AG08396 (cell line): ENCODE measurements around the gene SMARCA5.

Experiments used
- DNase-seq: peaks from one replicate; pipeline ENCODE4 v3.0.0; 2012; ENCODE audit warnings: low spot score, mixed read lengths

SMARCA5 gene

GRCh38 chr4:143531788-143532491 is 18.4 kb downstream of the SMARCA5 start:
- DNase-seq, result no peak

DNA sequence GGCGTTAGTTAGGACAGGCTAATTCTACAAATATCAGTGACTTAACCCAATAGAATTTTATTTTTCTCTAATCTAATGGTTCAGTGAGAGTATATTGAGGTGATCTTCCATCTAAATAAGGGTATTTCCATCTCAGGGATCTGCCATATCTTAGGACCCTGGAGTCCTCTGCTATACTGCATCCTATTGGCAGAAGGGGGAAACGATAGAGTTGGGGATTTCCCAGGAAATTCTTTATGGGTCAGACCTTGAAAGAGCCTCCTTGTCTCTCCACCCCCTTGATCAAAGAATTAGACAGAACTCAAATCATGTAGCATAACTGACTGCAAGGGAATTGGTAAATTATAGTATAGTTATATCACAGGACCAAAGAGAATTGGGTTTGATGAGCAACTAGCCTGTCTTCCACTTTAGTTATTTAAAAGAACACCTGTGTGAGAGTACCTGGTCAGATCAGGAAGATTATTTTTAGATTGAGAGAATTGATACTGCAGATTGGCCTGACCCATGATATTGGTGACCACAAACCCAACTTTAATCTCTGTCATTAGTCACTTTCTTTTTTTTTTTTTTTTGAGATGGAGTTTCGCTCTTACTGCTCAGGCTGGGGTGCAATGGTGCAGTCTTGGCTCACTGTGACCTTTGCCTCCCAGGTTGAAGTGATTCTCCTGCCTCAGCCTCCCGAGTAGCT is 25.6 kb downstream of the SMARCA5 start:
- no peak for DNase-seq

DNA sequence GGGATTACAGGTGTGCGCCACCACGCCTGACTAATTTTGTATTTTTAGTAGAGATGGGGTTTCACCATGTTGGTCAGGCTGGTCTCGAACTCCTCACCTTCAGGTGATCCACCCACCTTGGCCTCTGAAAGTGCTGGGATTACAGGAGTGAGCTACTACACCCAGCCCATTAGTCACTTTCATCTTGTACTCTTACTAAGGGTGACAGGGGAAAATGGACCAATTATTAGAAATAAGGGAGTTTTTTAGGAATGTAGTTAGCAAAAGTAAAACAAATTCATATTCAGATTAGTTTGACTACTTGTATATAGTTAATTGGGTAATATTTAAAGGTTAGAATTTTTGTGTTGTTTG is 26.1 kb downstream of the SMARCA5 start:
- no peak for DNase-seq

- DNase-seq, result no peak
These were observed 36.4 kb downstream of the SMARCA5 start for GRCh38 chr4:143549928-143550327.

- no peak for DNase-seq
These were observed 41.5 kb downstream of the SMARCA5 start for GRCh38 chr4:143554728-143555597.

- DNase-seq, result no peak
These were observed 42.2 kb downstream of the SMARCA5 start for GRCh38 chr4:143555676-143556075.

DNA sequence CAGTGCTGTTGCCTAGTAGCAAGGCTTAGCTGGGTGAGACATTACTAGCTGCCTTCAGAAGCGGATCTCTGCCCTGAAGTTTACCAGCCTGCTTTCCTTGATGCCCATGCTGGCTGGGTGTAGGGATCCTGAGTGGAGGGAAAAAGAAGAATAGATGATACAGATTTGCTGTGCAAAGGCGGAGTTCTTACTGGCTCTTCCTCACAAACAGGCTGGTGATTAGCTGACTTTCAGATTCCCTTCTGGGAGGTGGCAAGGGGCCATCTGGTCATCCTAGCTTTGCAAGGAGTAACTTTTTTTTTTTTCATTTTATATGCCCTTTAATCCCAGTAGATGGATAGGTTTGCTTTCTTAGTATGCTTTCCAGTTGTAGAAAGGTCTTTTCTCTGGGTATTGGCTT is 44.8 kb downstream of the SMARCA5 start:
- DNase-seq, result no peak

DNA sequence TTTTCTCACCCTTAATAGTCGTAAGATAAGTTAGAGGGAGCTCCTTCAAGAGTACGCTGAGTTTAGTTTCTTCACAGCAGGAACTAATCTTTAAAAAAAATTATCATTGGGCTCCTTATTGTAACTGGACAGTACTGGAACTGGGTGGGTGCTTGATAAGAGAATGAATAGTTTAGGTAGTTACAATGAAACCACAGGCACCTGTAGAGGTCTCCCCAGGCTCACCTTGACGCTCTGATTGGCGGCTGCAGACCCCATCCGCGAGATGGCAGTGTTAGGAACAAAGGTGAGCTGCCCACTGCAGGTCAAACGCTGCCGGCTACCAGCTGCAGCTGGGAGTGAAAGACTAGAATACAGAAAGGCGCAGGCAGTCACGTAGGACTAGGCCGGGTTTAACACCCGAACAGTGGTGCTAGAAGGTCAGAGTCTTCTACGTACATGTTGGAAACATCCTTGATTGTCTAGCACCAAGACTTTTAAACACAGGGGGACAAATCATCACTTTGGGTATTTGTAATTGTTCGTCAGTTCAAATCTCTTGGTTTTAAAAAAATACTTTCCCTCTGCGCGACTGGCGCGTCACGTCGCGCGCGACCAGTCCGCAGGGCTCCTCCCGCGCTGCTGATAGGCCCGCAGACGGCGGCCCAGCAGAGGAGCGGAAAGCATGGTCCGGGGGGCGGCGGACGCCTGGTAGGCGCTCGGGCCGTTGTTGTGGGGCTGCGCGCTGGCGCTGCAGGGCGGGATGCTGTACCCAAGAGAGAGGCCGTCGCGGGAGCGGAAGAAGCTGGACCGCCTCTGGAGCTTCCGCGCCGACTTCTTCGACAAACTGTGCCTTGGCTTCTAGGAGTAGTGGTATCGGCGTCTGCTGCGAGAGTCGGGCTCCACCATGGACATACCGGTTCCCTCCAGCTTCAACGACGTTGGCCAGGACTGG is 45.6 kb downstream of the SMARCA5 start:
- DNase-seq, result peak; percentile 81

GRCh38 chr4:143559757-143560147 is 46.2 kb downstream of the SMARCA5 start:
- no peak for DNase-seq

DNA sequence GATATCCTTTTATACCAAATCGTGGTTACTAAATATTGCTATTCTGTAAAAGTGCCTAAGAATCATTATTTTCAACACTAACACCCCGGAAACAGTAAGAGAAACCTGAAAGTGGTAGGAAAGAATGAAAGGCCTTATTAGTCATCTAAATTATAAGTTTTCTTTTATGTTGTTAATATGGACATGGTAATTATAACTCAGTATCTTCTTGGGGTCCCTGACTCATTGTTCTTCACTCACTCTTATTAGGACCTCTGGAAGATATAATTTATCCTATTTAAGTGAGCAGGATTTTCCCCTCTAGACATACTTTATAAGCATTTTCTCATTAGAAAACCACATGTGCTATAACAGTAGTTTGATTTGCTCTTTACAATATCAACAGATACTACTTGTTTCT is 51.0 kb downstream of the SMARCA5 start:
- no peak for DNase-seq

DNA sequence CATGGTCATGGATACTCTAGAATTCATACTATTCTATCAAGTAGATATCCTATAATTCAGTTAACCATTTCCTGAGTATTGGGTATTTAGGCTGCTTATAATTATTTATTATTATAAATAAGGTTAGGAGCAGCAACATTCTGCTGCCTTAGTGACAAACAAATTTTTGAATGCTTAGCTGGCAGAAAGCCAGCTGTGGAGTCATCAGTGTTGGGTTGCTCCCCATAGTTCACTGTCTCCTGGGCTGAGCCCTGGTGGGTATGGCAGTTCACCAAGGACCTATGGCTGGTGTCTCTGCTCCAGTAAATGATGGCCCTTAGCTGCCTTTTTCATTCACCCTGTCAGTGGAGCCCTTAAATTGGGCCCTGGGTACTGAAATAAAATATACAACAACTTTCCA is 61.8 kb downstream of the SMARCA5 start:
- no peak for DNase-seq

- DNase-seq, result no peak
These were observed 67.9 kb downstream of the SMARCA5 start for GRCh38 chr4:143581331-143581946.

DNA sequence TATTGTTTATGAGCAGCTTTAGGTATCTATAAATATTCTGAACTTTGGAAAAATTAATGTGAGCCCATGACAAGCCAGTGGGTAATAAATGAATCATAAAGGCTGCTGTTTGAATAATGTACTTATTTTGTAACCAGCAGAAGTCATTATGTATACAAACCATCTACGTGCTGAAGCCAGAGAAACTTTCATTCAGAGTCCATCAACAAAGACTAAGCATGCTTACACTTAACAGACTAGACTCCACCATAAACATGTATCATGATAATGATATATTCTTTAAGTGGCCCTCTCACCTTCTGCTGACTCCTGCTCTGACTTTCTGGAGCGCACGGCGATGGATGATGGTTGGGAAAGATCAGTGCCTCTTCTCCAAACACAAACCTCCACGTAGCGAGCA is 72.0 kb downstream of the SMARCA5 start:
- no peak for DNase-seq

DNA sequence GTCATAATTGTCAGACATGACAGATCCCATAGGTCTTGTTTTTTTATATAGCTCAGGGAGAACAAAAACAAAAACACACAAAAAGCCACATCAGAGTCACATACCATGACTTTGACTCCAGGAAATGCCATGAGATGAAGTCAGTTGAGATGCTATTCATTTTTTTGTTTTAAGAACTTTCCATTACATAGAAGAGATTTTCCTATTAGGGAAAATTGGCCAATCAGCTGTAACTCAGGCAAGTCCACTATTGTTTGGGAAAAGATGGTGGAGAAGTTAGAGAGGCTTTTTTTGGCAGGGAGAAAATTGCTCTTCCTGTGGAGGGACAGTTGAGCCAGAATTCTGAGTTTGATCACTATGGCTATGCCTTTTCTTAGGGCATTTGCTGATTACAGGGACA is 72.6 kb downstream of the SMARCA5 start:
- DNase-seq, result peak; percentile 23

- DNase-seq, result no peak
These were observed 74.2 kb downstream of the SMARCA5 start for GRCh38 chr4:143587703-143588102.

GRCh38 chr4:143597276-143597675 is 83.8 kb downstream of the SMARCA5 start:
- no peak for DNase-seq

GRCh38 chr4:143598816-143599215 is 85.3 kb downstream of the SMARCA5 start:
- no peak for DNase-seq

GRCh38 chr4:143599827-143600226 is 86.3 kb downstream of the SMARCA5 start:
- no peak for DNase-seq

- no peak for DNase-seq
These were observed 93.0 kb downstream of the SMARCA5 start for GRCh38 chr4:143606480-143606879.
